GM23338 (cell line): ENCODE data around the gene RPN1. TPM values are rescaled to one million over a fixed set of nuclear protein-coding genes. Genes with fewer than 3 reads are reported as not detected.

ENCODE experiments used
- CTCF ChIP-seq, 2 experiments: fragments of 200-600 bp in 1 of 2; sonication (generic) in 1 of 2; conservative IDR thresholded peaks; 2 replicates each; pipeline versions ENCODE4 v1.5.1 to v1.6.1; 2016 to 2017; ENCODE audit warnings: antibody characterized with exemption in 2 of 2, low read depth in 2 of 2, mild to moderate bottlenecking in 2 of 2, moderate library complexity in 1 of 2
- ETS1 ChIP-seq: IDR thresholded peaks from 2 replicates; pipeline ENCODE4 v1.6.1; 2016; ENCODE audit warnings: antibody characterized with exemption
- EZH2 ChIP-seq: fragments of 200-600 bp; sonication (generic); IDR thresholded peaks from one replicate; pipeline ENCODE4 v1.8.0; 2017; ENCODE audit warnings: antibody characterized with exemption, mild to moderate bottlenecking, low read depth; ENCODE audit not compliant: unreplicated experiment
- NANOG ChIP-seq: IDR thresholded peaks from 2 replicates; pipeline ENCODE4 v1.6.1; 2016; ENCODE audit warnings: antibody characterized with exemption, borderline replicate concordance
- ZNF462 ChIP-seq: fragments of 250-450 bp; sonication (Bioruptor Pico); IDR thresholded peaks from 2 replicates; pipeline ENCODE4 v1.5.0; 2020; ENCODE audit warnings: mild to moderate bottlenecking, moderate library complexity
- polyA plus RNA-seq: library from polyadenylated mRNA; unstranded; fragments of >200 nt; fragmentation: Nextera tagmentation; extraction: Ambion mirVana; gene quantifications from 2 replicates; pipeline ENCODE4 v1.2.1, GENCODE V29; 2016
- total RNA-seq: library from RNA; depleted of rRNA; stranded (reverse); fragments of >200 nt; shearing (Covaris generic); gene quantifications from 2 replicates; pipeline ENCODE4 v1.2.3, GENCODE V29; 2014; rRNA removed

Gene RPN1
- total and polyA plus RNA-seq, 2 experiments from 2014 or later, result 111 to 231 TPM

GRCh38 chr3:128572013-128572412 lies 78.6 kb downstream of the RPN1 start (continued):
- TF ChIP-seq ZNF462 (no peak), CTCF (conservative IDR thresholded peaks at IDR 0.05; ENCODE audit: low read depth in 2 of 2) (no peak), EZH2 (no peak), NANOG (no peak), ETS1 (no peak)

Other genes starting within 250 kb of the RPN1 start
- gene DNAJB8, start 183.9 kb downstream of the RPN1 start, total RNA-seq, result not detected in 2 replicates
- gene DNAJB8, start 183.9 kb downstream of the RPN1 start, polyA plus RNA-seq, result not detected in 2 replicates
- 0.12 and 0.83 TPM in 2 replicates for gene GATA2, start 157.6 kb downstream of the RPN1 start, total RNA-seq
- 0.37 and 0.52 TPM in 2 replicates for gene GATA2, start 157.6 kb downstream of the RPN1 start, polyA plus RNA-seq
- gene RAB7A, start 75.4 kb upstream of the RPN1 start, total RNA-seq, result 79.5 and 89.8 TPM in 2 replicates
- 131 and 156 TPM in 2 replicates for gene RAB7A, start 75.4 kb upstream of the RPN1 start, polyA plus RNA-seq
- gene ACAD9, start 228.8 kb upstream of the RPN1 start, total RNA-seq, result 27.5 and 36.4 TPM in 2 replicates
- gene ACAD9, start 228.8 kb upstream of the RPN1 start, polyA plus RNA-seq, result 21.2 and 23.7 TPM in 2 replicates